GM20000 (cell line): ENCODE measurements around the gene TTC36.

Source experiments
- DNase-seq: peaks from one replicate; pipeline ENCODE4 v3.0.0; 2012; ENCODE audit warnings: low spot score
- CTCF ChIP-seq: IDR thresholded peaks from 2 replicates; pipeline ENCODE4 v1.5.1; 2012; ENCODE audit warnings: mild to moderate bottlenecking, control low read depth; ENCODE audit errors: extremely low read depth, missing control alignments

TTC36 gene

DNA sequence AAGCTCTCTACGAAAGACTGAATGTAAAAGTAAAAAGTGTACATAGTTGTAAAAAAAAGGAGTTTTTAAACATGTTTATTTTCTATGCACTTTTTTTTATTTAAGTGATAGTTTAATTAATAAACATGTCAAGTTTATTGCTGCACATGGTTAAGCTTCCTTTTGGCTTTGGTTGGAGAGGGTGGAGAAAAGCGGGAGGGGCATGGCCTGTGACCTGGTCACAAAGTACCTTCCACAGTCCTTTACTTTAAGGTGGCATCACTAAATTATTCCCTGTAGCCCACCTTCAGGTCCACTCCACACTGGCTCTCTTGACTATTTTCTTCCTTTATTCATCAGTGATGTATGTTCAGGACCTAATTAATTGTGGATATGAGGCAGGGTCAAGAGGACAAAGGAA, 586 bp upstream of the TTC36 start:
- TF ChIP-seq CTCF: no peak
- DNase-seq: no peak

DNA sequence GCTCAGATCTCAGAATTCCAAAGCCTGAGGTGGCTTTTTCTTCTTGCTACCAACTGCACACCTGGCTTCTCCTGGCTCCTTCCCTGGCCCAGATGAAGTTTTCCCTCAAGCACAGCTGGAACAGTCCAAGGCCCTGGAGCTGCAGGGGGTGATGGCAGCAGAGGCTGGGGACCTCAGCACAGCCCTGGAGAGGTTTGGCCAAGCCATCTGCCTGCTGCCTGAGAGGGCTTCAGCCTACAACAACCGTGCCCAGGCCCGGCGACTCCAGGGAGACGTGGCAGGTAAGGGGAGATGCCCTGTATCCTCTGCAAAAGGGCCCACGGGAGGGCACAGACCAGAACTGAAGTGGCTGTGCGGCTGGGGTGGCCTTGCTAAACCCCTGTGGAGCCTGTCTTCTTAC, 1.2 kb downstream of the TTC36 start:
- no peak for TF ChIP-seq CTCF
- DNase-seq: no peak

DNA sequence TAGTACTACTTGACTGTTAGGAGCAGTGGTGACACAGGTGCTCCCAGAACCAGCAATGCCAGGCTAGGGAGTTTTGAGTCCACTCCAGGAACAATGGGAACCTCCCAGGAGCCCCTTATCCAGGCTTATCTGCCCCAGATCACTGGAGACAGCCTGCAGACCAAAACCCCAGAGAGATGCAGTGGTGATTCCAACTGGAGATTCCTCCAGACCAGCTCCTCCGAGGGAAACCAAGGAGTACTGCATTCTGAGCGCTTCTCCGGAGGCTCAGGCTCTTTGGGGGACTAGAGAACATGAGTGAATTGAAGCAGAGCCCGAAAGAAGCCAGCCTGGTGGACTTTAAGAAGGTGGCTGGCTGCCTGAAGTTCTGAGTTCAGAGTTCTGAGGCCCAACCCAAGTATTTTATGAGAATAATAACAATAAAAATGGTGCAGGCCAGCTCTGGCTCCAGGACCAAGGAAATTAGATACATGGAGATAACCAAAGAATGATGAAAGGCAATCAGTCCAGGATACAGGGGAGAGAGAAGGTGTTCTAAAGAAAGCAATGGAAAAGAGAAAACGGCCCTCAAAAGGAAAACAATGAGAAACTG, 2.4 kb downstream of the TTC36 start:
- no peak for DNase-seq
- no peak for TF ChIP-seq CTCF

GRCh38 chr11:118530180-118530682, 3.0 kb downstream of the TTC36 start:
- no peak for TF ChIP-seq CTCF
- DNase-seq: no peak

GRCh38 chr11:118530683-118531596, 3.7 kb downstream of the TTC36 start, which contains the start of gene TMEM25:
TSS of gene TMEM25 (plus strand) at chr11:118531192. CDS start at chr11:118531802, 610 bp downstream.
- peak; percentile 94 for DNase-seq
- TF ChIP-seq CTCF: no peak

DNA sequence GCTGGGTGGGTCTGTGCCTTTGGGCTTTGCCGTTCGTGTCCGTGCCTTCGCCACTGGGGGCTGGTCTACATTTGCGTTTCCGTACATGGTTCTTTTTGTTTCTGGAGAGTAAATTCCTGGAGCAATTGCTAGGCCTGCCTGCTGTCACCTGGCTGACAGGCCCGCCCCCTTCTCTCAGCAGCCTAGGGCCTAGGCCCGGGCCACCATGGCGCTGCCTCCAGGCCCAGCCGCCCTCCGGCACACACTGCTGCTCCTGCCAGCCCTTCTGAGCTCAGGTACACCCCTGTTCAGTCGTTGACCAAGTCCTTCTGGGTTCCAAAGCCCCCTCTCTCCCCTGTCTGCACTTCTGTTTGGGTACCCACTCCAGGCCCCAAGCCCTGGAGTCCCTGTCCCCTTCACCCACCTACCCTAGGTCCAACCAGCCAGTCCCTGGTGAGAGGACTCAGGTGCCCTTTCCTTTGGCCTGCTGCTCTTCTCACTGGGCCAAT, 4.4 kb downstream of the TTC36 start:
- TF ChIP-seq CTCF: no peak
- peak; percentile 17 for DNase-seq

DNA sequence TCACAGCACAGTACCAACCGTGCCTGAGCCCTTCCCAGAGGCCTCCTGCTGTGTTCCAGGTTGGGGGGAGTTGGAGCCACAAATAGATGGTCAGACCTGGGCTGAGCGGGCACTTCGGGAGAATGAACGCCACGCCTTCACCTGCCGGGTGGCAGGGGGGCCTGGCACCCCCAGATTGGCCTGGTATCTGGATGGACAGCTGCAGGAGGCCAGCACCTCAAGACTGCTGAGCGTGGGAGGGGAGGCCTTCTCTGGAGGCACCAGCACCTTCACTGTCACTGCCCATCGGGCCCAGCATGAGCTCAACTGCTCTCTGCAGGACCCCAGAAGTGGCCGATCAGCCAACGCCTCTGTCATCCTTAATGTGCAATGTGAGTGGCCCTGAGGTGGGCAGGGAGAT, 4.8 kb downstream of the TTC36 start:
- no peak for DNase-seq
- no peak for TF ChIP-seq CTCF
